ELR (cell line): ENCODE data around the gene HCFC2.
"Not testable (repeated sequence)": the region's sequence is repeated elsewhere in the genome, so short reads cannot be mapped to it uniquely, and the experiment has no call there.

Experiments
- DNase-seq: peaks from one replicate; pipeline ENCODE4 v3.0.0-alpha.2; 2015; ENCODE audit warnings: low read depth

The HCFC2 gene

DNA sequence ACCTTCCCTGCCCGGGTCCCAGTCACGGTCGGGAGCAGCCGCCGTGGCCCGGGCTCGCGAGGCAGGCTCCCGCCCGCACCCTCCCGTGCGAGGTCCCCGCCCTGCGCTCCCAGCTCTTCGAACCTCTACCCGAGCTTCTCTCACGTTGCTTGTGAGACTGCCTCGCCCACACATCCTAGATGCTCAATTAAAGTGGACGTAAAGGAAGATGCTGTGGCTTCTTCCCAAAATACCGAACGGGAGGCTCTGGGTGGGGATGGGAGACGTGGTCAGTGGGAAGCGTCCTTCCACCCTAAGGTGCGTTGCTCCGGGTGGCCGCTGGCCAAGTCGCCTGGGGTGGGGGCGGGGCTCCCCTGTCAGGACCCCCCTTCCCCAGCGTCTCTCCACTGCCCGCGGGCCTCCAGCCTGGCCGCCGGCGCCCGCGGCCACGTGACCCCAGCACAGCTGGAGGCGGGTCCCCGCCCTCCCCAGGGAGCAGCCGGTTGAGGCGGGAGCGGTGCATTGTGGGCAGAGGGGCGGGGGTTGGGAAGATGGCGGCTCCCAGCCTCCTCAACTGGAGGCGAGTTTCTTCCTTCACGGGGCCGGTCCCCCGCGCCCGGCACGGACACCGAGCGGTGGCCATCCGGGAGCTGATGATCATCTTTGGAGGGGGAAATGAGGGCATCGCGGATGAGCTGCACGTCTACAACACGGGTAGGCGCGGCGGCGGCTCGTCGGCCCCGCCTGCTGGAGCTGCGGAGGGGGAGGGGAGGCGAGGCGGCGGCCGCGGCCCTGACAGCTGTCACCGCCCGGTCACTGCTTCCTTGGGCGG lies at the start of gene HCFC2:
Gene HCFC2, plus strand, starts transcription at position 501 of the 811 bp plus-strand sequence. Its CDS starts 30 bp downstream, at position 531.
- DNase-seq: peak; percentile 91

DNA sequence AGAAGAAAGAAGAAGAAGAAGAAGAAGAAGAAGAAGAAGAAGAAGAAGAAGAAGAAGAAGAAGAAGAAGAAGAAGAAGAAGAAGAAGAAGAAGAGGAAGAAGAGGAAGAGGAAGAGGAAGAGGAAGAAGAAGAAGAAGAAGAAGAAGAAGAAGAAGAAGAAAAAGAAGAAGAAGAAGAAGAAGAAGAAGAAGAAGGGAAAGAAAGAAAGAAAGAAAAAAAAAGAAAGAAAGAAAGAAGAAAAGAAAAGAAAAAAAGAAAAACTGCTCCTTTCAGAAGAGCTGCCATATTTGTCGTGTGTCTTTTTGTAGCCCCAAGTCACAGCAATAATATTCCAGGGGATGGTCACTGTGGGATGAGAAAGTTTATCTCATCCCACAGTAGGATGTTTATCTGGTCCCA lies 42.5 kb upstream of the HCFC2 start:
- not testable (repeated sequence) for DNase-seq

- no peak for DNase-seq
Observed at GRCh38 chr12:104022786-104023185, 41.5 kb upstream of the HCFC2 start.

DNA sequence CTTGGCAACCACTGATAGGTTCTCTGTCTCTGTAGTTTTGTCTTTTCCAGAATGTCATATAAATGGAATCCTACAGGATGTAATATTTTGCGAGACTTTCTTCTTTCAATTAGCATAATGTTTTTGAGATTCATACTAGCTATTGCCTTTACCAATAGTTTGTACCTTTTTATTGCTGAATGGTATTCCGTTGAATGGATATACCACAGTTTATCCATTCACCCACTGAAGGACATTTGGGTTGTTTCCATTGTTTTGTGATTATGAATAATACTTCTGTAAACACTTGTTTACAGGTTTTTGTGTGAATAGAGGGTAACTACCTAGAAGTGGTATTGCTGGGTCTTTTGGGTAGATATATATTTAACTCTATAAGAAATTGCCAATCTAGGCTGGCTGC lies 40.6 kb upstream of the HCFC2 start:
- no peak for DNase-seq

DNA sequence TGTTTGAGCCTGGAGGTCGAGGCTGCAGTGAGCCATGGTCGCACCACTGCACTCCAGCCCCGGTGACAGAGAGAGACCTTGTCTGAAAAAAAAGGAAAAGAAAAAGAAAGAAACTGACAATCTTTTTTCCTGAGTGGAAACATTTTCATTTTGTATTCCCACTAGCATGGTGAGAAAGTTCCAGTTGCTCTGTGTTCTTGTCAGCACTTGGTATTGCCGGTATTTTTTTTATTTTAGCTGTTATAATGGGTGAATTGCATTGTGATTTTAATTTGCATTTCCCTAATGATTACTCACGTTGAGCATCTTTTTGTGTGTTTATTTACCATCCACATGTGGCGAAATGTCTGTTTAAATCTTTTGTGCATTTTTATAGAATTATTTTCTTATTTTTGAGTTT lies 40.0 kb upstream of the HCFC2 start:
- DNase-seq: no peak

DNA sequence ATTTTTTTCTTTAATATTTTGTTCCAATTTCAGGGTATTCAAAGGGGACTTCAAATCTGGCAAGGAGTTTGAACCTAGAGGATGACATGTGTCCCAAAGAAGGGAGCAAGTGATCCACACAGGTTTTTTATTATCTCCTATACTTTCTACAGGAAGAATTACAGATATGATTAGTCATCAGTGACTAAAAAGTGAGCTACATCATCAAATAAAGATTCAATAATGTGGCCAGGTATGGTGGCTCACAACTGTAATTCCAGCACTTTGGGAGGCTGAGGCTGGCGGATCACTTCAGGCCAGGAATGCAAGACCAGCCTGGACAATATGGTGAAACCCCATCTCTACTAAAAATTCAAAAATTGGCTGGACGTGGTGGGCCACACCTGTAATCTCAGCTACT lies 38.6 kb upstream of the HCFC2 start:
- peak; percentile 23 for DNase-seq

DNA sequence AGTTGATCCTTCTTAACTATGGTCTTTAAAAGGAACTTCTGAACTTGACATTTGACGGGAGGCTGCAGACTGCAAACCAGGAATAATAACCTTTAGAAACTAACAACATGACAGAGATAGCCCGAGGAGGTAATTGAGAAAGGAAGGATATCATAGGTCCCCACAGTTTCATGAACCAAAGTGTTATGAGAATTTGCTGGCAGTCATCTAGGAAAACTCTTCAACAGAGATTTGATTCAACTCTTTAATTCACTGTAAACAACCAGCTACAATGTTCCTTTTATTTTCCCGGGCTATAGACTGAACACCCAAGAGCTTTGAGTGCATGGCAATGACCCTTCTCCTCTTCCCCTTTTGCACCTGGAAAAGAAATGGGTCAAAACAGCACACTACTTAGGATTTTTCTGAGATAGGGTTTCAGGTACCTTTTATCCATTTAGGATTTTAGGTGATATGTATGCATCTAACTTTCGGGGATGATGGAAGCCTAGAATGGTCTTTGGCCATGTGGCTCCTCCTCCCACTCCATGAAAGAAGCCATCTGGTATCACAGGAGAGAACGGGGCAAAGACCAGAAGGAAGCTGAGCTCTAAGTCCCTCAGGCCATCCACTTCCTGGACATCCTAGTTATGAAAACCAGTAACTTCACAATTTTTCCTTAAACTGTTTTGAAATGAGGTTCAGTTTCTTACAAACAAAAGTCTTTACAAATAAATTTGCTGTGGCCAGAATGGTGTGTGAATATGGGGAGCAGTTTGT lies 37.3 kb upstream of the HCFC2 start:
- DNase-seq: no peak

GRCh38 chr12:104030596-104030995 lies 33.7 kb upstream of the HCFC2 start:
- not testable (repeated sequence) for DNase-seq

GRCh38 chr12:104036143-104036542 lies 28.2 kb upstream of the HCFC2 start:
- not testable (repeated sequence) for DNase-seq

DNA sequence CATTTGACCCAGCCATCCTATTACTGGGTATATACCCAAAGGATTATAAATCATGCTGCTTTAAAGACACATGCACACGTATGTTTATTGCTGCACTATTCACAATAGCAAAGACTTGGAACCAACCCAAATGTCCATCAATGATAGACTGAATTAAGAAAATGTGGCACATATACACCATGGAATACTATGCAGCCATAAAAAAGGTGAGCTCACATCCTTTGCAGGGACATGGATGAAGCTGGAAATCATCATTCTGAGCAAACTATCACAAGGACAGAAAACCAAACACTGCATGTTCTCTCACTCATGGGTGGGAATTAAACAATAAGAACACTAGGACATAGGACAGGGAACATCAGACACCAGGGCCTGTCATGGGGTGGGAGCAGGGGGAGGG lies 24.6 kb upstream of the HCFC2 start:
- DNase-seq: not testable (repeated sequence)

DNA sequence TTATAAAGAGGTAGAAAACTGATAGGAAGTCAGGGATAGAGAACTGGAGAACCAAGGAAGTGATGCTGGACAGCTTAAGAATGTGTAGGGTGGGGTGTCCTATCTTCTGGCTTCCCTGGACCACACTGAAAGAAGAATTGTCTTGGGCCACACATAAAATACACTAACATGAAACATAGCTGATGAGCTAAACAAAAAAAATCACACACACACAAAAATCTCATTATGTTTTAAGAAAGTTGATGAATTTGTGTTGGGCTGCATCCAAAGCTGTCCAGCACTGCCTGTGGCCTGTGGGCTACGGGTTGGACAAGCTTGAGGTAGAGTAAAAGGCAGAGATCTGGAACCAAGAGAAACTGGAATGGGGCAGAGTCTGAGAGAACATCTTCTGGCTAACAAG lies 21.8 kb upstream of the HCFC2 start:
- DNase-seq: no peak

- DNase-seq: no peak
Observed at GRCh38 chr12:104044158-104044557, 20.2 kb upstream of the HCFC2 start.

DNA sequence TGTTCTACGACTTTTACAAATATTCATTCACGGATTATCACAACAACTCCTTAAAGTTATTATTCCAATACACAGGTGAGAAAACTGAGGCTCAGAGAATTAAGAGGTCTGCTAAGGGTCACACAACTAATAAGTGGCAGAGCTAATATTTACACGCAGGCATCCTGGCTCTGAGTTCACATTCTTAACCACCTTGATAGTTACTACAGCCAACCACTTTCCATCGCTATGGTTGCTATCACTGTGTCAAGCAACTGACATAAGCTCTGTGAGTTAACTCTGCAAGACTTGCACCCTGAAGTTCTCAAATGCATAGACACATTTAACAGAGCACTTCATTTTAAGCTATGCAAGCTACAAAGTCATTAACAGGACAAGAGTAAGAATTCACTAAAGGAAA lies 18.0 kb upstream of the HCFC2 start:
- DNase-seq: no peak

- no peak for DNase-seq
Observed at GRCh38 chr12:104048162-104048561, 16.2 kb upstream of the HCFC2 start.

GRCh38 chr12:104048811-104049210 lies 15.5 kb upstream of the HCFC2 start:
- DNase-seq: no peak

GRCh38 chr12:104049278-104049902 lies 14.9 kb upstream of the HCFC2 start:
- DNase-seq: peak; percentile 62

DNA sequence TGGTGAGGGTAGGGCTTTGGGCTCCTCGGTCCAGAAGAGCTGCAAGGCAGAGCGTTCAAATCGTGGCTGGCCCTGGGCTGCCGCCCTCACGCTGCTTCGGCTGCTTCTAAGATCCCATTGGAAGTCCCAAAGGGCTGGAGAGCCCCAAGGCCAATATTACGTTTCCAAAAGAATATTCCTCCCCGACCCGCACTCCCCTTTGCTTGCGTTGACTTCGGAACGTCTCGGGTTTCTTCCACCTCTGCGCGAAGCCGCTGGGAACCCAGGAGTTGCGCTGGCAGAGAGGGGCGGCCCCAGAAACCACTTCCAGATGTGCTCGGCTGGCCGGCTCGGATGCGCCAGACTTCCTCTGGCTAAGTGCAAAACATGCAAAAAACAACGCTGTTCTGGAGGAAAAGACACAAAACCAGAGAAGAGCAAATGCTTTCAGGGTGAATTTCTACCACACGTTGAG lies 14.4 kb upstream of the HCFC2 start, which contains the start of gene GLT8D2:
Gene GLT8D2, minus strand, starts transcription at position 285 of the 454 bp plus-strand sequence. CDS start 30,539 bp downstream, outside the sequence.
- DNase-seq: peak; percentile 71

DNA sequence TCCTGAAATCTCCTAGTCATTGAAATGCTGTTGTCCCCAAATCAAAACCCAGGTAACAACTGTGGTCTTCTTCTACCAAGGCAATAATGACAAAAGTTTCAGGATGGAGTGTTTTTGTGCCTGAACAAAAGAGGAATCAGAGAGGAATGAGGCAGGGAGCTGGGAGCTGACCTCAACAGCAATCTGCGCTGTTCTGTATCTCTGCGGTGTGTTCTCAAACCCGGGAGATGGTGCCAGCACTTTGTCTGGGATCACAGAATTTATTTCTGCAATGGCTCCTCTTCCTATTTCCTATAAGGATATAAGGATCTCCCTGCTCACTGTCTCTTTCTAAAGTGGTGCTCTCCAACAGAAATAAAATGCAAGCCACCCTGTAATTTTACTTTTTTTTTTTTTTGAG lies 13.9 kb upstream of the HCFC2 start:
- DNase-seq: peak; percentile 15

DNA sequence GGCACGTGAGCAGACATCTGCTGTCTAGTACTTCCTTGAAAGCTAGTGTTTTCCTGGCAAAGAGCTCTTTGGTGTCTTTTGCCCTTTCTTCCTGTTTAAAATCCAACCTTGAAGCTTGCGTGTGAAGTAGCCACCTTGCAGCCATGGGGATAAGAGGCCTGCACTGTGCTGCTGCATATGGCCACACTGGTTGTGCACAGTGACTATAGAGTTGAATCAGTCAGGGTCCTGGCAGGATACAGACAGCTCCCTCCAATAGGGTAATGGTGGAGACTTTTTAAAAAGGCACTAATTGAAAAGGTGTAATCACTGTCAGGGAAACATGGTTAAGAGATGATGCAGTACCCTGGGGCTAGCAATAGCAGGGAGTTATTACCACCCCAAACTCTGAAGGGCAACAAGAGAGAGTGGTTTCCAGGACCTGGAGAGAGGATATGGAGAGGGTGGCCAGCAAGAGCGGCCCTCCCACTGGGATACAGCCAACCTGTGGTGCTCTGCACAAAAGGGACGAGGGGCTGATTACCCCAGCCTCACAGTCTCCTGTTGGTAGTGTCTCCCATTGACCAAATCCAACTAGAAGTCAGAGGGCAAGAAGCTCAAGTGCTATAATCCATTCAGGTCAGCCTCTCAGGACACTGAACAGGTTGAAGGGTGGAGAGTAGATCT lies 9.5 kb upstream of the HCFC2 start:
- no peak for DNase-seq

DNA sequence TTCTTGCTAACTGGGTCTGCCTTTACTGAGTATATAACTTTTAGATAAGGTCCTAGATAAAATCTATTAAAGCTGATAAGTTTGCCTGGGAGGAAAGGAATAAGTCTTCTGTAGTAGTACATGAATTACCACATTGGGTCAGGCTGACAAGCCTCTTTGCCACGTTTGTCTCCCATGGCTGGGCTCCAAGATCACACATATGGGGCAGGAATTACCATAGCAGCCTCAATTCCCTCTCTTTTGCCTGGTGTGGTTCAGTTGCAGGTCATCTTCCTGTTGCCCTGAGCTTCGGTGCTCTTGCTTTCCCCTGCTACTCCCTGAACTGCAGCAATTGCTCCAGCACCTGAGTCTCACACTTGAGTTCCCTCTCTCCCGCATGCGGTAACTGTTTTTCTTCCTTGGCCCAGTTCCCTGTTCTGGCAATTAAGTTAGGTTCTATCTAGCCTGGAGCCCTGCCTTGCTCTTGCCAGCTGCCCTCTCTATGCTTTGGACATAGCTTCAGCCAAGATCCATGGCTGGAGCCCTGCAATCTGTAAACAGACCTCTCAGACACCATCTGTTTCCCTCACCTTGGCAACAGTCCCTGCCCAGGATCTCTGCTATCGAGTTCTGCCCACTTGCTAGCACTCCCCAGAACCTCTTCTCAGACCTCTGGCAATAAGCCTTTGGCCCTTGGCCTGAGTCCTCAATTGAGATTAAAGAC lies 8.5 kb upstream of the HCFC2 start:
- no peak for DNase-seq

DNA sequence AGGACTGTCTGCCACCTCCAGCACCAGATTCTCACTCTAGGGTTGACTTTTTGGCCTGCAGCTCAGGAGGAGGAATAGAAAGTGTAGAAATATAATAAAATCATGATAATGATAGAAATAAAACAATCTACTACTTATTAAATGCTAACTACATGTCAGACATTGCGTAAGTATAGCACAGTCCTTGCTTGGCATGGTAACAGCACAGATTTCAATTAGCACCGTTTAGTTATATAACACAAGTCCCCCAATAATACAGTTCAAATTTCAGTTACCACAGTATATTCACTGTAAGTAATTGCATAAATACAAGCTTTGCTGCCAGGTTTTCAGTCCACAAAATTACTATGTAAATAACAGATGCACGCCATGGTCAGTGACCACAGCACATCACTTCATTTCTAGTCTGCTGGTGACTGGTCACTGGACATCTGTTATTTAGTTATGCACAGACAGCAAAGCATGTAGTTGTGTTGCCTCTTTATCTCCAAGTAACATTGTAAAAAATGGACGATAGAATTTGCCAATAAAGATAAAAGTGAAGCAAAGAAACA lies 7.8 kb upstream of the HCFC2 start:
- DNase-seq: no peak
